Measurements from ENCODE around the gene P4HA2. TPM values are rescaled to one million over a fixed set of nuclear protein-coding genes. Genes with fewer than 3 reads are reported as not detected.

The P4HA2 gene
- total RNA-seq, 2 donors from 2014 or later = 60.5 to 65.4 TPM

- Histone ChIP-seq H3K27me3 (no peaks in the 10 kb centered on the region), H3K36me3 (peaks cover 15% of the 10 kb centered on the region), H3K4me1 (peaks cover 0 to 31% of the 10 kb centered on the region in 2 donors), H3K27ac (no peak overlapping the region), H3K9me3 (no peaks in the 10 kb centered on the region), H3K4me3 (no peak overlapping the region)
- TF ChIP-seq CTCF (IDR thresholded peaks at IDR 0.05) = no peak
- DNase-seq (ENCODE audit: low spot score) = peak; percentile 55
These were observed 41.3 kb upstream of the P4HA2 start for GRCh38 chr5:132268769-132269551.

GRCh38 chr5:132267931-132268768 lies 40.5 kb upstream of the P4HA2 start:
- H3K27ac ChIP-seq = peak overlapping the region in 1 of 2 donors; percentile 15
- peaks cover 15% of the 10 kb centered on the region for H3K36me3 ChIP-seq
- peaks cover 0 to 39% of the 10 kb centered on the region in 2 donors for H3K4me1 ChIP-seq

GRCh38 chr5:132267166-132267739 lies 39.6 kb upstream of the P4HA2 start:
- Histone ChIP-seq H3K4me3 (no peak overlapping the region), H3K27ac (peak overlapping the region in 1 of 2 donors; percentile 15), H3K4me1 (peaks cover 0 to 48% of the 10 kb centered on the region in 2 donors), H3K36me3 (peaks cover 16% of the 10 kb centered on the region), H3K27me3 (no peaks in the 10 kb centered on the region), H3K9me3 (no peaks in the 10 kb centered on the region)
- TF ChIP-seq CTCF (IDR thresholded peaks at IDR 0.05) = no peak
- DNase-seq (ENCODE audit: low spot score) = peak; percentile 54

More at GRCh38 chr5:132267931-132268768, 40.5 kb upstream of the P4HA2 start:
- Histone ChIP-seq H3K9me3 (no peaks in the 10 kb centered on the region), H3K4me3 (no peak overlapping the region), H3K27me3 (no peaks in the 10 kb centered on the region)
- TF ChIP-seq CTCF (IDR thresholded peaks at IDR 0.05) = no peak
- peak; percentile 56 for DNase-seq (ENCODE audit: low spot score)

GRCh38 chr5:132266836-132267160 lies 39.1 kb upstream of the P4HA2 start:
- TF ChIP-seq CTCF (IDR thresholded peaks at IDR 0.05) = no peak
- H3K4me3 ChIP-seq = no peak overlapping the region
- peaks cover 11% of the 10 kb centered on the region for H3K36me3 ChIP-seq
- no peaks in the 10 kb centered on the region for H3K27me3 ChIP-seq
- no peaks in the 10 kb centered on the region for H3K9me3 ChIP-seq
- peaks cover 0 to 53% of the 10 kb centered on the region in 2 donors for H3K4me1 ChIP-seq
- no peak overlapping the region for H3K27ac ChIP-seq
- DNase-seq (ENCODE audit: low spot score) = no peak

- Histone ChIP-seq H3K36me3 (peaks cover 10% of the 10 kb centered on the region), H3K4me3 (no peak overlapping the region), H3K9me3 (no peaks in the 10 kb centered on the region), H3K27me3 (no peaks in the 10 kb centered on the region), H3K27ac (peak overlapping the region; percentile 75 to 76), H3K4me1 (peaks cover 0 to 58% of the 10 kb centered on the region in 2 donors)
- TF ChIP-seq CTCF (IDR thresholded peaks at IDR 0.05) = no peak
- DNase-seq (ENCODE audit: low spot score) = peak; percentile 57
These were observed 38.6 kb upstream of the P4HA2 start for GRCh38 chr5:132266031-132266835.
